Stimulated activated CD8-positive, alpha-beta memory T cell treated with anti-CD3 and anti-CD28 coated beads, Interleukin-12 subunit alpha, Interleukin-12 subunit beta, amount 100 ng/mL, for 24 hours (primary cell): ENCODE results near the gene SPINK5.
"Not testable (repeated sequence)": the region's sequence is repeated elsewhere in the genome, so short reads cannot be mapped to it uniquely, and the experiment has no call there.

Source experiments
- DNase-seq: peaks from one replicate; pipeline ENCODE4 v3.0.0-alpha.2; 2020; ENCODE audit errors: extremely low read depth

SPINK5 gene, protein sequence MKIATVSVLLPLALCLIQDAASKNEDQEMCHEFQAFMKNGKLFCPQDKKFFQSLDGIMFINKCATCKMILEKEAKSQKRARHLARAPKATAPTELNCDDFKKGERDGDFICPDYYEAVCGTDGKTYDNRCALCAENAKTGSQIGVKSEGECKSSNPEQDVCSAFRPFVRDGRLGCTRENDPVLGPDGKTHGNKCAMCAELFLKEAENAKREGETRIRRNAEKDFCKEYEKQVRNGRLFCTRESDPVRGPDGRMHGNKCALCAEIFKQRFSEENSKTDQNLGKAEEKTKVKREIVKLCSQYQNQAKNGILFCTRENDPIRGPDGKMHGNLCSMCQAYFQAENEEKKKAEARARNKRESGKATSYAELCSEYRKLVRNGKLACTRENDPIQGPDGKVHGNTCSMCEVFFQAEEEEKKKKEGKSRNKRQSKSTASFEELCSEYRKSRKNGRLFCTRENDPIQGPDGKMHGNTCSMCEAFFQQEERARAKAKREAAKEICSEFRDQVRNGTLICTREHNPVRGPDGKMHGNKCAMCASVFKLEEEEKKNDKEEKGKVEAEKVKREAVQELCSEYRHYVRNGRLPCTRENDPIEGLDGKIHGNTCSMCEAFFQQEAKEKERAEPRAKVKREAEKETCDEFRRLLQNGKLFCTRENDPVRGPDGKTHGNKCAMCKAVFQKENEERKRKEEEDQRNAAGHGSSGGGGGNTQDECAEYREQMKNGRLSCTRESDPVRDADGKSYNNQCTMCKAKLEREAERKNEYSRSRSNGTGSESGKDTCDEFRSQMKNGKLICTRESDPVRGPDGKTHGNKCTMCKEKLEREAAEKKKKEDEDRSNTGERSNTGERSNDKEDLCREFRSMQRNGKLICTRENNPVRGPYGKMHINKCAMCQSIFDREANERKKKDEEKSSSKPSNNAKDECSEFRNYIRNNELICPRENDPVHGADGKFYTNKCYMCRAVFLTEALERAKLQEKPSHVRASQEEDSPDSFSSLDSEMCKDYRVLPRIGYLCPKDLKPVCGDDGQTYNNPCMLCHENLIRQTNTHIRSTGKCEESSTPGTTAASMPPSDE

DNA sequence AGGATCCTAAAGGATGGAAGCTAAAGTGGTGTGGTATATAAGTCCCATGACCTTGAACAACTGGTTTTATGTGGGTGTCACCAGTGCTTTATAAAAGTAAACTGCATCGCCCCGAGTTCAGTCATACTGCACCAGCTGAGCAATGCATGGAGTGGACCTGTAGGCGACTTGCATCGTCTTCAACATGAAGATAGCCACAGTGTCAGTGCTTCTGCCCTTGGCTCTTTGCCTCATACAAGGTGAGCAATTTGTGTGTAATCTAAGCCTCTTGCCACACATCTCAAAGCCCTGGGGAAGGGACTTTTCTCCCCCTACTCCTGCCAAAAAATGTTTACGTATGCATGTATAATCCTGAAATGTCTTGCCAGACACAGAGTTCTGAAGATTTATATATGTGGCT, at the start of gene SPINK5:
Gene SPINK5 (plus strand): TSS at position 120 of the 400 bp plus-strand sequence. CDS start 65 bp downstream, at position 185.
- no peak for DNase-seq

GRCh38 chr5:148014276-148014675, 49.5 kb upstream of the SPINK5 start:
- DNase-seq: no peak

DNA sequence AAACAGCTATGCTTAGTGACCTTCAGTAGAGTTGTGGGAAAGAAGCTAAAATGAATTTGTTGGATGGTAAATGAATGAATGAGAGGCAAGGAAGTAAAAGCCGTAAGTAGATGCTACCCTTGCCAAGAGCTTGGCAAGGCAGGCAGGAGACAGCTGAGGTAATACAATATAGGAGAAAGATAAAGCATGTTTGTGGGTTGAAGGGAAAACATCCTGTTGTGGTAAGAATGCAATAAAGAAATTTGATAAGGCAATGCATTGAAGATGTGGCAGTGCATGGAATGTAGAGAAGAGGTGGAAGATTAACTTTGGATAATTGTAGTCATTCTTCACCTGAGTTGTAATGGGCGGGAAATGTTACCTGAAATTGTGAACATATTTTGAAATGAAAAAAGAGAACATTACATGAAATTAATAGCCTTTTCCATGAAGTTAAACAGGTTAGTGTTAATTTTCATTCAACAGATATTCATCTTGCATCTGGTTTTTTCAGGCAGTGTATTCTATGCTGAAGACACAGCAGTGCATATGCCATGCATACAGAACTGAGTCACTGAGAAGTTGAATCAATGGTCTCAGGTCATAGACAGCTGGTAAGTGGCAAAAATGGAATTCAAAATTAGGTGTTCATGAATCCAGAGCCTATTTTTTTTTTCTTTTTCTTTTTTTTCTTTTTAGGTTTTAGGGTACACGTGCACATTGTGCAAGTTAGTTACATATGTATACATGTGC, 43.4 kb upstream of the SPINK5 start:
- no peak for DNase-seq

DNA sequence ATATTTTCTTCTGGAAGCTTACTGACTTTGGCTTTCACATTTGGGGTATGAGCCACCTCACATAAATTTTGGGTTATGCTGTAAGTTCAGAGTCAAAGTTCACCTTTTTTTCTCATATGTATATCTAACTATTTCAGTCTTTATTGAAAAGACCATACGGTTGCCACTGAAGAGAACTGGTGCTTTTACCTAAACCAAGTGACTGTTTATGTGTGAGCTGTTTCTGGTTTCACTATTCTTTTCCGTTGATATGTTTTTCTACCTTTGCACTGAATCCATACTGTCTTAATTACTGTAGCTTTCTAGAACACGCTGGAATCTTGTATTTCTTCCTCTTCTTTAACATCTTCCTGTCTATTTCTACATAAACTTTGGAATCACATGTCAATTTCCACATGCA, 36.3 kb upstream of the SPINK5 start:
- DNase-seq: no peak

- DNase-seq: no peak
These were observed 34.6 kb upstream of the SPINK5 start for GRCh38 chr5:148029131-148029530.

DNA sequence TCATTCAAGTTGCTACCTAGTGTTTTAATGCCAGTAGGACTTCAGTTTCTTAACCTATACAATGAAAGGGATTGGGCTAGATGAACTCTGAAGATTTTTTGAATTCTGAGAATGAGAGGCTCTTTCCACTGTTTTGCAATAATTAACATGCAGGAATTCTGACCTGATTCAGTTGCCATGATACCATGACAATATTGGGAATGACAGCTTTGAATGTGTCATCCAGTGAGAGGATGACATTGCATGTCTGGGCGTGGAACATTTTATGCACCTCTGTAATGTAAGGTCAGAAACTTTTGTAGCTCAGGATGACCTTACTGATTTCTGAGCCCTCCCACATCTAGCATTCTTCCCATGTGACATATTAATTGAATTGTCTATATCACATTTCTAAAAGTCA, 30.6 kb upstream of the SPINK5 start:
- DNase-seq: no peak

DNA sequence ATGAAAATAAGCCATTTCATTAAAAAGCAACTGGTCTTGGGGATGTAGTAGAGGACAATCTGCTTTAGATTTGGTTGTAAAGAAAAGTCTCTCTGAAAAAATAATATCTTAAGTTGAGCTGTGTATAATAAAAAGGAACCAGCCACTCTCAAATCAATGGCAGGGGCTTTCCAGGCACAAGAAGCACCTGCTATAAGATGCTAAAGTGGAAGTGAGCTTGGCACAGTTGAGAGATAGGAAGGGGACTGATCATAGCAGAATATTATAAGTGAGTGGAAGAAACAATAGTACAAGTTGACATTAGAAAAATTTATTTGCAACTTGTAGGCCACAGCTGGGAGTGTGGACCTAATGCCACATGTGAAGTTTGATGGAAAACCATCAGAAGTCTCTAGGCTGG, 28.1 kb upstream of the SPINK5 start:
- no peak for DNase-seq

DNA sequence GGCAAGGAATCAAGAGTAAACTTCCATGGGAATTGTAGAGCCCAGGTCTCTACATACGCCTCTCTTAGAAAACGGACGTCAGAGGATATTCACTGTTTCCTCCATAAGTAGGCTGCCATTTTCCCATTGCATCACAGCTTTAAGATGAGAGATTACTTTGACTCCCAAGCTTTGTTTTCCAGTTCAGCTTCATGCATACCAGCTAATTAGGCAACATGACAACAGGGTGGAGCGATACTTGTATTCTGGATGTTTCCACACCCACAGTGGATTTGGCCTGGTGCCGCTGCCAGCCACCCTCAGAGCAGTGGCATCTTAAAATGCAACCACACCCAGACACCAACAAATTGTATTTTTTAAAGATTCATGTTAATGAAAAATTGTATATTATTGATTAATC, 20.9 kb upstream of the SPINK5 start:
- DNase-seq: no peak

GRCh38 chr5:148043705-148044104, 20.1 kb upstream of the SPINK5 start:
- DNase-seq: no peak

GRCh38 chr5:148055160-148055559, 8.6 kb upstream of the SPINK5 start:
- DNase-seq: not testable (repeated sequence)

GRCh38 chr5:148060309-148060708, 3.5 kb upstream of the SPINK5 start:
- no peak for DNase-seq

DNA sequence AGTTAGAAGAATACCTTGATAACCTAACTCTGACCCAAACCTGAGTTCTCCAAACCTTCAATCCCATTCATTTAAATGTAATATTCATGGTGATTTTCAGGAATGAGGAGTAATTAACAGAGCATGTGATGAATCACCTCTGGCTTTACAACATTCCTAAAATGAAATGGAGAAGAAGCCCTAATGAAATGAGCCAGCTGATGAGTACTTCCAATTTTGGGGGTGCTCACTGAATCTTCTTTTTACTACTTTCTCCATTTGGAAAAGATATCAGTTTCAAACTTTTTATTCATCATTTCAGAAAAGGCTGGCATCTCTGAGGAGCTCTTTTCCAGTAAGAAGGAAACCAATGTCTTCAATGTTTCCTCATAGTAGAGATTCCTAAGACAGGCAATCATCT, 2.9 kb upstream of the SPINK5 start:
- DNase-seq: no peak

- DNase-seq: no peak
These were observed 6.8 kb downstream of the SPINK5 start for GRCh38 chr5:148070621-148071020.

- DNase-seq: no peak
These were observed 8.4 kb downstream of the SPINK5 start for GRCh38 chr5:148072207-148072606.

- no peak for DNase-seq
These were observed 11.7 kb downstream of the SPINK5 start for GRCh38 chr5:148075529-148075928.

DNA sequence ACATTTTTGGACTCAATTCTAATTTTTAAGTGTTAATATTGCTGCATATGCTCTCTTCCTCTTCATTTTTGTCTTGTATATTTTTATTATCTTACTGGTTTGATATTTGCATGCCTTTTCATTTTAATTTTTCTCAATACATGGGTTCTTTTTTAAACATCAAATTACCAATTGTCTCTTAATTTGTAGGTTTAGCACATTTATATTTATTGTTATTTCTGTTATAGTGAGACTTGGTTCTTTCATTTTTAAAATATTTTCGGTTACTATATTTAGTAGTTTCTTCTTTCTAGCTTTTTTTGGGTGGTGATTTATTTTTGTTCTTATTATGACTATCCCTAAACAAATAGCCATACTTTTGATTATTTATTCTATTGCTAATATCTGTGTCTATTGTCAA, 19.4 kb downstream of the SPINK5 start:
- no peak for DNase-seq

DNA sequence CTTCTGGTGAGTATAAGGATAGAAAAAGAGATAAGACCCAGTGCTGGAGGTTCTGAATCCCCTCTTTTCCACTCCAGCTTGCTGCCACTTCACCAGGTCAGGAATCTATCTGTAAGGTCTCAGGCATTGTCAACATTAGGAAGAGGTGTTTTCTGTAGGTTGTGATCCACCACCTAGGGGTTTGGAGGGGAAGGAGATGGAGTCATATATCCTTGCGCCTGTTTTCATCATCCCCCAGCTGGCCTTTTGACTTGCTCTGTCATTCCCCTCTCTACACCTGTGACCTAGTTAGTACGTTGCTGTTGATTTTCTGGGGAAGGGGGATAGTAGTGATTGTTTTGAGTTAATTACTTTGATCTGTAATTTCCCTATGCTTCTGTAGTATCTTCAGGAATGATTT, 20.5 kb downstream of the SPINK5 start:
- DNase-seq: no peak

GRCh38 chr5:148085310-148085709, 21.5 kb downstream of the SPINK5 start:
- no peak for DNase-seq

GRCh38 chr5:148085977-148086705, 22.4 kb downstream of the SPINK5 start:
- DNase-seq: no peak

DNA sequence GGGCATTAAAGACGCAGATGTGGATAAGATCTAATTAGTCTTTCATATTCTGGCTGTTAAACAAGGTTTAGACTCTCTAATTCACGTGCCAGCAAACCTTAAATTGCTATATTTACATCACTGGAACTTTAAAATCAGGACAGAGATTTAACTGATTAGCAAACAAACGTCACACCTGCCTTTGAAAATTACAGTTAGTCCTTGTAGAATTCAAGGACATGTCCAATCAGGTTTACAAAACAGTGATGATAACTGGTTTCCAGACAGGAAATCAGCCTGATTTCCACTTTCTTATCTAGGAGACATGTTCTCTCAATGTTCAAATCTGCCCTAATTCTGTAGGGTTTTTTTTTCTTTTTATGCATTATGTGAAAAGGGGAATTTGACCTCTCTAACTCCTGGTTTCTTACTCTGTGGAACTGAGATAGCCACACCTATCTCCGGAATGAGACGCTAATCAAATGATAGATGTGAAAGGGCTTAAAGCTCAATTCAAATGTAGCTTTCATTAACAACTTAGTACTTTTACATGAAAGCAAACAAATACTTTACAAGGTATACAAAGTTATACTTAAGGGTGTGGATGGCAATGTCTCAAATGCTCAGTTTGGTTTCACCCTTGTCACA, 26.5 kb downstream of the SPINK5 start:
- no peak for DNase-seq

GRCh38 chr5:148090773-148091250, 27.0 kb downstream of the SPINK5 start:
- DNase-seq: no peak
